Amygdala (tissue), 56 donors: ENCODE results near the gene DRC3.
"Not testable (repeated sequence)": the region's sequence is repeated elsewhere in the genome, so short reads cannot be mapped to it uniquely, and the experiment has no call there.

Source experiments
- DNase-seq, 56 donors: peaks; one replicate each; lab custom pipeline; 2025; lab: John Stamatoyannopoulos, UW

DRC3 gene

GRCh38 chr17:17972126-17972951 is at the start of gene DRC3, which contains the start of gene TOM1L2:
TSS of gene DRC3 (plus strand) at chr17:17972862. CDS start at chr17:17977599, 4,737 bp downstream.
TSS of gene TOM1L2 (minus strand) at chr17:17972400. CDS start at chr17:17972313, 87 bp downstream.
- peak; percentile 91 to 100 (median 100) for DNase-seq

DNA sequence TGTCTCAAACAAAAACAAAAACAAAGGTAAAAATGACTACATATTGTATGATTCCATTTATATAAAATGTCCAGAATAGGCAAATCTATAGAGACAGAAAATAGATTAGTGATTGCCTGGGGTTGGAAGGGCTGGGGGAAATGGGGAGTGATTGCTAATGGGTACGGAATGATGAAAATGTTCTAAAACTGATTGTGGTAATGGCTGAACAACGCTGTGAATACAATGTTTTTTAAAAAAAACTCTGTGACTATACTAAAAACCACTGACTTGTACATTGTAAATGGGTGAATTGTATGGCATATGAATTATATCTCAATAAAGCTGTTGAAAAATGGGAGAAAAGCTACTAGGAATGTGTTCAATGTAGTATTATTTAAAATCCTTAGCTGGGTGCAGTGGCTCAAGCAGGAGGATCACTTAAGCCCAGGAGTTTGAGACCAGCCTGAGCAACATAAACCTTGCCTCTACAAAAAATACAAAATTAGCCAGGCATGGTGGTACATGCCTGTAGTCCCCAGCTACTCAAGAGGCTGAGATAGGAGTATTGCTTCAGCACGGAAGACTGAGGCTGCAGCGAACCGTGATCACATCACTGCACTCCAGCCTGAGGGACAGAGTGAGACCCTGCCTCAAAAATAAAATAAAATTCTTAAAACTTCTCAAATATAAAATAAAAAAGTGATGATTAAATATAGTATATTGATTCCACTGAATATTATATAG is 48.4 kb upstream of the DRC3 start:
- no peak for DNase-seq

GRCh38 chr17:17924857-17925250 is 47.8 kb upstream of the DRC3 start:
- DNase-seq, result no peak

DNA sequence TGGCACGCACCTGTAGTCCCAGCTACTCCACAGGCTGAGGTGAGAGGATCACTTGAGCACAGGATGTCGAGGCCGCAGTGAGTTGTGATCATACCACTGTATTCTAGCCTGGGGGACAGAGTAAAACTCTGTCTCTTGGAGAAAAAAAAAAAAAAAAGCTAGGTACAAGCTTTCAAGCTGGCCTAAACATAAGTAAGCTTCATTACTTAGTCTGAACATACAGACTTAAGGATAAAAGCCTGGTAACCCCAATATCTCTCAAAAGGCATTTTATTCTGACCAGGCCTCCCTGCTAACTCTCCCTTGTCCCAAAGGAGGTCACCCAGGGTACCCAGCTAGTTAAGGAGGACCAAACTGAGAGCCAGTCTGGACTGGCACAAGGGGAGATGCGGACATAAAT is 46.6 kb upstream of the DRC3 start:
- DNase-seq, result no peak

GRCh38 chr17:17926840-17927449 is 45.7 kb upstream of the DRC3 start:
- peak in 10 of 56 donors; percentile 15 to 50 (median 37) for DNase-seq

DNA sequence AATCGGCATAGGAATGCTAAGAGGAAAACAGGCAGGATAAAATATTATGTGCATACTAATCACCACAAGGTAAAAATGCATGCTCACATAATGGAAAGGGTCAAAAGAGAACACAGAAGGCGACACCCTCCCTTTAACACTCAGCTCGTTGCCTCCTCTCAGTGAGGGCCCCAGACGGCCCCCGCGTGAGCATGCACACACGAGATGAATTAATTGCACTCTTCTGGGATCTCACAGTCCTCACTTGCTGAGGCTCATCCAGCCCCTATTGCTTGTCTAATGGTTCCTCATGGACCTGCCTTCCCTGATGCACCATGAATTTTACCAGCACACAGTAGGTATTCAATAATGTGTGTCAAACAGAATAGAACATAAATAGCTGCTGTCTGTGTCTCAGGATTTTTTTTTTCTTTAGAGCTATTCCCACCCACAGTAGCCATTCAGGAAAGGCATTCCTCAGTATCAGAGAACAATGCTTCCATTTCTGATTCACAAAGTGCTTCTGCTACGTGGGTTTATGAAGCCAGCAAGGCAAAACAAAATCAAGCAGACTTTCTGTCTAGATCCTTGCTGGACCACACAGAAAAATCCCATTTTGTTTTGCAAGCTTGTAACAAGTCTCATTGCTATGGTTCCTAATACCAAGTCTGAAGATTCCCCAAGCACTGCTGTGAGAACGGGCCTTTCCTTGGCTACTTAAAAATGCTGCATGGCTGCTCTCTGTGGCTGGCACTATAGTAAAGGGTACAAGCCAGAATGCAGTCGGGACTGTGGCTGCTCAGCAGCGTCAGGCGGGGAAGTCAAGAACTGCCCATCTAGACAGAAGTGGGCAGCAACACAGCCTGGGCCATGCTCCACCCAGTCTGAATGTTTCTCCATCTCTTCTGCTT is 44.0 kb upstream of the DRC3 start:
- peak in 40 of 56 donors; percentile 25 to 82 (median 47) for DNase-seq

- DNase-seq, result no peak
Measured at GRCh38 chr17:17929655-17930380, 42.8 kb upstream of the DRC3 start.

DNA sequence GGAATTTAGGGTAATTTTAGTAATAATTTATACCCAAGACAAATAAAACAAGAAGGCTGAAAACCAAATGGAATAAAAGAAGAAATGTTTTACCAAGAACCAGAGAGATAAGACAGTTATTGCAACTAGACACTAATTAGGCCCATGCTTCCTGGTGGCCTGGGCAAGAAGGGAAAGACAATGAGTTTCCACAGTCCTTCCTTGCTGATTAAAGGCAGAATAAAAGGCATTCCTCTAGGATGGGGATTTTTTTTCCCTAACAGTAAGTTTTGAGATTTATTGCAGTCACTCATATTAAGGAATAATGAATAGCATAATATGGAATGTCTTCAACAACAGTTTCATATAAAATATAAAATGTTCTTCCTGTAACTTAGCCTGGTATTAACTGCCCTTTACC is 42.0 kb upstream of the DRC3 start:
- DNase-seq, result no peak

DNA sequence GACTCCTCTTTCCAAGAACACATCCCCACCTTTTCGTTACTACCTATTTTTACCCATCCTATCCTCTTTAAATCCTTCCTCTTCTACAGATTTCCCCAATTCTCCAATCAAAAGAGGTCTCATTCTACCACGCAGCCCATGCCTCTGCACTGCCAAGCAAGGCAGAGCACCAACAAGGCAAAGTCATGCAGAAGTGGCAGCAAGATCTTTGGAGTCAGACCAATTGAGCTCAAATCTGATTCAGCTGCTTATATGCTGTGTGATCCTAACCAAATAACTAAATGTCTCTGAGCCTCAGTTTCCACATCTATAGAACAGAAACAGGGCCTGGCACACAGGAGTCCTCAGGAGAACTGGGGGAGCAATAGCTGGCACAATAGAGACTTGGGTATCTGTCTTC is 41.5 kb upstream of the DRC3 start:
- DNase-seq, result no peak

DNA sequence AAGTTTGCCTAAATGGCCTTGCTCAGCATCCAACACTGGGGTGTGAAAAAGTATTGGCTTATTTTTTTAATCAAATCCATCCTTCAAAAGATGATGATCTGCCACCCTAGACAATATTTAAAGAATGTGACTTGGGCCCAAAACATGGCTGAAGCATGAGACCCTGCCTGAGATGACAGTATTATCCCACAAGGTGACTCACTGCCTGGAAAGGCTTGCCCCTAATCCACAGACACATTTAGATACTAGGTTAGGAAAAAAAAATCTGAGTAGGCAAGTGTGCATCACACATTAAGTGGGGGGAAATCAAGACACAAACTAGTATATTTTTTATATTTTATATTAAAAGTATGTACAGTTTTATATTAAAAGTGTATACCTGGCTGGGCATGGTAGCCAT is 38.9 kb upstream of the DRC3 start:
- no peak for DNase-seq

GRCh38 chr17:17934214-17934613 is 38.4 kb upstream of the DRC3 start:
- no peak for DNase-seq

DNA sequence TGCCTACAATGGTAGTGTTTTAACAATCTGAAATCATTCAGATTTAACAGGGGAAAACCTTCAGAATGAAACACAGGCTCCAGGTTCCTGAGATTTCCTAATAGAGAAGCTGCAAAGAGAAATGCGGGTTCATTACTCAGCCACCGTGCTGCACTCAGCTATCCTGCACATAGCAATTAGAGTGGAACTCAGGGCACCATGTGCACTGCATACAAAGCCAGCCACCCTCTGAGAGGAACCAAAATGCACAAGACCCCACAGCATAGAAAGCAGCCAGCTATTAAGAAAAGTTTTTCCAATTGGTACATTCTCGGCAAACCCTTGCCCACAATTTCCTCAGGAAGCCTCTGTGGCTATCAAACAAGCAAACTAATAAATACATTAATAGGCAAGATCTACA is 37.9 kb upstream of the DRC3 start:
- DNase-seq, result peak in 2 of 56 donors; percentile 19 to 29

DNA sequence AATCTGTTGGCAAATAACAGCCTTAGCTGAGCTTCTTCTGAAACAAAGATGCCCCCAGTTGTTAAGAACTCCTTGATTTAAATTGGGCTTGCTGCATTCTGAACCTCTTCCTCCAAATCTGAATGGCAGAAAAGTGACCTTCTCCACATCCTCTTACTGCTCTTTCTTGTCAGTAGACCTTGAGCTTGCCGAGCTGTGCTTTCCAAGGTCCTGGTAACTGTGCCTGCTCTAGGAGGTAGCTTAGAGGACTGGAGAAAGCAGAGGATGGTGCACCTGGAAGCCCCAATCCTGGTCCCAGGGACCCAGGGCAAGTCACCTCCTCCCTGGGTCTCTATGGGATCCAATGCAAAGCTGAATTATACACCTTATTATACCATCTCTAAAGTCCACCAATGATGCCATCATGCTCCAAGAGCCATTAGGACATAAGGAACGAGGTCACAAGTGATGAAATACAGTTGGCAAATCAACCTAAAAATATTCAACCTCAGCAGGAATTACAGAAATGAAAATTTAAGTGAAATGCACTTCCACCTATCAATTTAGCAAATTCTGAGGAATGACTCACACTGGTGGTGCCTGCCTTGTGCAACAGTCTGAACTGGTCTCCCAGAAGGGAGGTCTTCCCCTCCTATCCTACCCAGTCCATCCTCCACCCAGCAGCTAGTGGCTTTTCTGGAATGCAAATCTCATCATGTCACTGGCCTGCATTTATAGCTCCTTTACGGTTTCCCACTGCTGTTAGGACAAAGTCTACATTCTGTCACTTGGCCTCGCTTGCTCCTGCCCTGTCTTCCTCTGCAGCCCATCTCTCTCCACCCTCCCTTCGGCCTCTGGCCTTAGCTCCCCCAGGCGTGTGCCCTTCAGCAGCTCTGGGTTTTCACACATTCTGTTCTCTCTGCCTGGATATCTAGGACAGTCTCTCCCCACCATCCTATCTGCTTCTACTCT is 37.1 kb upstream of the DRC3 start:
- DNase-seq, result no peak

- DNase-seq, result no peak
Measured at GRCh38 chr17:17937201-17937853, 35.3 kb upstream of the DRC3 start.

GRCh38 chr17:17937958-17938357 is 34.7 kb upstream of the DRC3 start:
- DNase-seq, result no peak

DNA sequence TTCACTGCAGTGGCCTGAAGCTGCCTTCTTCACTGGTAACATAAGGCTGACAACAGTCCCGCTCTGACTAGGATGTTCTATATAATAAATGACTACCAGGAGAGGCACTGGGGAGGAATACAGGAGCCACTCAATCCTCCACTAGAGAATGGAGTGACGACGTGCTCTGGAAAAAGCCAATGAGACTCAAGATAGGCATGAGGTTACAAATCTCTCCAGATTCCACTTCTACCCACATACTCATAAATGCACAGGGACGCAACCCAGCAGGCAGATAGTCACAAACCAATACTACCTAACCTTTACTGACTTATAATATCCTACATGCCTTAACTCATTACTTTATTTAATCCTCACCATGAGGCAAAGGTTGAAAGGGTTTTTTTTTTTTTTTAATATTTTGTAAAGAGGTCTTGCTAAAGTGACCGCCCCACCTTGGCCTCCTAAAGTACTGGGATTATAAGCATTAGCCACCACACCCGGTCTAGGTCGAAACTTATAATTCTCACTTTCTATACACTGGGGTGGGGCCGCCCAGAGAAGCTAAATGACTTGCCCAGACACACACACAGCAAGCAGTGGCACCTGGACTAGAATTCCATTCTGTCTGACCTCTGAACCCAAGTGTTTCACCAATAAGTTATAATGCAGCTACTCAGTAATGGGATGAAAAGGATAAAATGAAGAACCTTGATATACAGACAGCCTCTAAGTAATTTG is 34.1 kb upstream of the DRC3 start:
- no peak for DNase-seq

DNA sequence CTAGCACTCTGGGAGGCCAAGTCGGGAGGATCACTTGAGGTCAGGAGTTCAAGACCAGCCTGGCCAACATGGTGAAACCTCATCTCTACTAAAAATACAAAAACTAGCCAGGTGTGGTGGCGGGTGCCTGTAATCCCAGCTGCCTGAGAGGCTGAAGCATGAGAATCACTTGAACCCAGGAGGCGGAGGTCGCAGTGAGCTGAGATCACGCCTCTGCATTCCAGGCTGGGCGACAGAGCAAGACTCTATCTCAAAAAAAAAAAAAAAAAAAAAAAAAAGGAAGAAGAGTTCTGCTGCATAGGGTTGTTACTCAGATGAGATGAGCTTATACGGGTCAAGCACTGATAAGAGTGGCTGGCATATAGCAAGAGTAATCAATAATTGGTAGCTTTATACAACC is 32.7 kb upstream of the DRC3 start:
- not testable (repeated sequence) for DNase-seq
